ENCODE measurements around the gene NFKB2.

Gene NFKB2

DNA sequence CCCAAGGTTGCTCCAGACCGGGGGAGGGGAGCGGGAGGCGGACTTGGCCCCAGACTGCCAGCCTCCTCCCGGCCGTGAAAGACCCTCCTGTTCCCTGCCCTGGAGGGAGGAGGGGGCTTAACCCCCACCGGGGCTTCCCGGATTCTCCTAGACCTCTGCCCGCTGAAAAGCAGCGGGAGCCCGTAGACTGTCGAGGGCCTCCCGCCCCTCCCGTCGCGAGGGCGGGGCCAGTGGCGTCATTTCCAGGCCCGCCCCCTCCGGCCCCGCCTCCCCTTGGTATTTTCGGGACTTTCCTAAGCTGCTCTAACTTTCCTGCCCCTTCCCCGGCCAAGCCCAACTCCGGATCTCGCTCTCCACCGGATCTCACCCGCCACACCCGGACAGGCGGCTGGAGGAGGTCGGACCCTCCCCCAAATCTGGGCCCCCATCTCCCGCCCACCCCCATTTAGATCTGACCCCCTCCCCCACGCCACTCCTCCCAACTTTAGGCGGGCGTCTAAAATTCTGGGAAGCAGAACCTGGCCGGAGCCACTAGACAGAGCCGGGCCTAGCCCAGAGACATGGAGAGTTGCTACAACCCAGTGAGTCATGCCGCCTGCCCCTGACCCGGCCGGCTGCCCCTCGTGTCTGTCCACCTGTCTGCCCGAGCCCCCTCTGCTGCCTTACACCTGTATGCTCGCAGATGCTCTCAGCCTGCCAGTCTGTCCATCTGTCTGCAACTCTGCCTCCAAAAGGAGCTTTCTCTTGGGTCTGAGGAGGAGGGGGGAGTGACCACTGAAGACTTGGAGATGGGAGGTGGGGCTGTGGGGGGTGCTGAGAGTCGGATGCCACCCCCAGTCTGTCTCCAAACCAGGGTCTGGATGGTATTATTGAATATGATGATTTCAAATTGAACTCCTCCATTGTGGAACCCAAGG lies at the start of gene NFKB2:
NFKB2 (plus strand) TSS at position 306 of the 917 bp plus-strand sequence; CDS start at position 561, 255 bp downstream.
- DNase-seq (ENCODE audit: extremely low read depth in 1 of 2, low read depth in 1 of 2): peak; percentile 77 to 88

- DNase-seq (ENCODE audit: extremely low read depth in 1 of 2, low read depth in 1 of 2): no peak
Measured at GRCh38 chr10:102347236-102347828, 48.2 kb upstream of the NFKB2 start.

GRCh38 chr10:102352066-102352715 lies 43.3 kb upstream of the NFKB2 start:
- peak; percentile 25 to 54 for DNase-seq (ENCODE audit: extremely low read depth in 1 of 2, low read depth in 1 of 2)

GRCh38 chr10:102354451-102354850 lies 41.1 kb upstream of the NFKB2 start:
- no peak for DNase-seq (ENCODE audit: extremely low read depth in 1 of 2, low read depth in 1 of 2)

- no peak for DNase-seq (ENCODE audit: extremely low read depth in 1 of 2, low read depth in 1 of 2)
Measured at GRCh38 chr10:102358712-102359382, 36.7 kb upstream of the NFKB2 start.

- no peak for DNase-seq (ENCODE audit: extremely low read depth in 1 of 2, low read depth in 1 of 2)
Measured at GRCh38 chr10:102367441-102367840, 28.1 kb upstream of the NFKB2 start.

DNA sequence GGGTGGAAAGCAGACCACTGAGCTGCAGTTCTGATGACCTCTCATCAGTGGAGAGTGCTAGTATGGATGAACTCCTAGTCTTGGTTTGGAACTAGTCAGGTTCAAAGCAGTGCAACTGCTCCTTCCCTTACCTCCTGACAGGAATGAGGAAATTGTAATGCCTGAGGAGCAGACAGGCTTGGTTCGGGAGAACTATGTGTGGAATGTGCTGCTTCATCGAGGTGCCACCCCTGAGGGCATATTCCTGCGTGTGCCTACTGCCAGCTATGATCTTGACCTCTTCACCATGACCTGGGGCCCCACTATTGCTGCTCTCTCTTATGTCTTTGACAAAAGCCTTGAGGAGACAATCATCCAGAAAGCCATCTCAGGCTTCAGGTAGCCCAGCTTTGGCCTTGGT lies 27.4 kb upstream of the NFKB2 start:
- no peak for DNase-seq (ENCODE audit: extremely low read depth in 1 of 2, low read depth in 1 of 2)

GRCh38 chr10:102371295-102371694 lies 24.2 kb upstream of the NFKB2 start:
- no peak for DNase-seq (ENCODE audit: extremely low read depth in 1 of 2, low read depth in 1 of 2)

GRCh38 chr10:102375250-102375649 lies 20.3 kb upstream of the NFKB2 start:
- no peak for DNase-seq (ENCODE audit: extremely low read depth in 1 of 2, low read depth in 1 of 2)

- no peak for DNase-seq (ENCODE audit: extremely low read depth in 1 of 2, low read depth in 1 of 2)
Measured at GRCh38 chr10:102375867-102376266, 19.6 kb upstream of the NFKB2 start.

DNA sequence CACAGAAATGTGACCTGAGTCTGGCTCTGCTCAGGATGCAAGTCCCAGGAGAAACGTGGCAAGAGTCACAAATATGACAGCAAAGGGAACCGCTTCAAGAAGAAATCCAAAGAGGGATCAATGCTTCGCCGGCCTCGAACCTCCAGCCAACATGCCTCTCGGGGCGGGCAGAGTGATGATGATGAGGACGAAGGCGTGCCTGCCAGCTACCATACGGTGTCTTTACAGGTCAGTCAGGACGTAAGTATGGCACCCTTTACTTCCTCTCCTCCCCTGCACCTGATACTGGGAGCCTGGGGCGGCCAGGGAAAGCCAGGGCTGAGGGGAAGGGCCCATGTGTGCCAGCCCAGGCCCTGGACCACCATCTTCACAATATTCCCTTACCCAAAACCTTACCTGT lies 18.6 kb upstream of the NFKB2 start:
- no peak for DNase-seq (ENCODE audit: extremely low read depth in 1 of 2, low read depth in 1 of 2)

DNA sequence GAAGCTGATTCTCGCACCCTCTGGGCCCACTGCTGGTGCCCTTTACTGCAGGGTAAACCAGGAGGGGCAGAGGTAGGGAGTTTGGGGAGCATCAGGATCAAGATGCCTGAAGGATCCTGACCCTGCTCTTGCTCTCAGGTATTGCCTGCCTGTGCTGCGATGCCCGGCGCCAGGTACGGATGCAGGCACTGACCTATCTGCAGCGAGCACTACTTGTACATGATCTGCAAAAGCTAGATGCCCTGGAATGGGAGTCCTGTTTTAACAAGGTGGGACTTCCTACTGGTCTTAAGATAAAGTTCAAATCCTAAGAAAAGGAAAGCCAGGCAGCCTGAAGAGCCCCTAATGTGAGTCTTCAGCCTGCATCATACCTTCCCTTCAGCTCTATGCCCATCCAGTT lies 16.1 kb upstream of the NFKB2 start:
- DNase-seq (ENCODE audit: extremely low read depth in 1 of 2, low read depth in 1 of 2): no peak

GRCh38 chr10:102381983-102382382 lies 13.5 kb upstream of the NFKB2 start:
- DNase-seq (ENCODE audit: extremely low read depth in 1 of 2, low read depth in 1 of 2): no peak

- DNase-seq (ENCODE audit: extremely low read depth in 1 of 2, low read depth in 1 of 2): no peak
Measured at GRCh38 chr10:102382871-102383270, 12.6 kb upstream of the NFKB2 start.

DNA sequence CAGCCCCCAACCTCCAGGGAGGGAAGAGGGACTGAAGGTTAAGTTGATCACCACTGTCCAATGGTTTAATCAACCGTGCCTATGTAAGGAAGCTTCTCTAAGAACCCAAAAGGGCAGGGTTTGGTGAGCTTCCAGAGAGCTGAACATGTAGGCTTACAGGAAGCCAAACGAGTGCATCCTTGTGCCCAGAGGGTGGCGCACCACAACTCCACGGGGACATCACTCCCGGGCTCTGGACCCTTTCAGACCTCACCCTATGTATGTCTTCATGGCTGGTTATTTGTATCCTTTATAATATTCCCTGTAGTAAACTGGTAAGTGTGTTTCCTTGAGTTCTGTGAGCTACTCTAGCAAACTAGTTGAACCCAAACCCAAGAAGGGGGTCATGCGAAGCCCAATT lies 11.5 kb upstream of the NFKB2 start:
- no peak for DNase-seq (ENCODE audit: extremely low read depth in 1 of 2, low read depth in 1 of 2)

DNA sequence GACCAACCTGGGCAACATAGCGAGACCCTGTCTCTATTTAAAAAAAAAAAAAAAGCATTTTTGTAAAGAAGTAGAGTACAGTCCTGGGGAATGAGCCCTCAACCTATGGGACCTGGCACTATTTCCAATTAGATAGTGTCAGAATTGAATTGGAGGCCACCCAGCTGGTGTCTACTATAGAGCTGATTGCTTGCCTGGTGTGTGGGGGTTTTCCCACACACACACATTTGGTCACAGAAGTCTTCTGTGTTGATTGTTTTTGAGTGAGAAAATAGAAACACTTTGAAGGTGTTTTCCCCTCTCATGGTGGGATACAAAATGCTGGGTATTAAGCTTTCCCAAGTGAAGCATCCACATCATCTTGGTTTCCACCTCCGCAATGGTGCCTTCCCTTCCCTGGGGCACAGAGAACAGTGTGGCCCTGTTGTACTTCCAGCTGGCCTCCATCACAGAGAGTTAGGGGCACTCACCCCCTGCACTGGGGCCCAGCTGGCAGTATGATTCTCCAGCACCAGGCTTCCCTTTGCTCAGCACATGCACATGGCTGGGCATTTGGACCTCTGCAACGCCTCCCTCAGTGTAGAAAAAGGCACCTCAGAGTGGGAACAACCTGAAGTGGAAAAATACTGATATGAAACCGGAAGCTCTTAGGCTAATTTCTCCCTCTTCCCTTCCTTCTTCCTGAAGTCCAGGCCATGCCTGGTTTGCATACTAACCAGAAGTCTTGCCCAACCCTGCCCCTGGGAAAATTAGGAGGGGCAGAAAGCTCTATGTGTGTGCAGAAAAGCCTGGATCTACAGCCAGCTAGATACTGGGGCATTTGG lies 10.7 kb upstream of the NFKB2 start:
- DNase-seq (ENCODE audit: extremely low read depth in 1 of 2, low read depth in 1 of 2): no peak

- DNase-seq (ENCODE audit: extremely low read depth in 1 of 2, low read depth in 1 of 2): no peak
Measured at GRCh38 chr10:102389894-102390293, 5.6 kb upstream of the NFKB2 start.

DNA sequence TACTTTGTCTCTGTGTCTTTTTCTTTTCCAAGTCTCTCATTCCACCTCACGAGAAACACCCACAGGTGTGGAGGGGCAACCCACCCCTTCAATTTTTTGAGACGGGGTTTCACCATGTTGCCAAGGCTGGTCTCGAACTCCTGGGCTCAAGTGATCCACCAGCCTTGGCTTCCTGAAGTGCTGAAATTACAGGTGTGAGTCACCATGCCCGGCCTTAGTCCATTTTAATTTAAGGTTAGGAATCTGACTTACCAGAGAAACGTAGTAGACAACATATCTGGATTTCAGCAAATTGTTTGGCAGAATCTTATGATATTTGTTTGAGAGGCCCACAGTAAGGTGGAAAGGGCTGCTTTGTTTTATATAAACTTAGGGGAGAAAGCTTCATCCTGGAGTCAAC lies 3.2 kb upstream of the NFKB2 start:
- DNase-seq (ENCODE audit: extremely low read depth in 1 of 2, low read depth in 1 of 2): no peak

DNA sequence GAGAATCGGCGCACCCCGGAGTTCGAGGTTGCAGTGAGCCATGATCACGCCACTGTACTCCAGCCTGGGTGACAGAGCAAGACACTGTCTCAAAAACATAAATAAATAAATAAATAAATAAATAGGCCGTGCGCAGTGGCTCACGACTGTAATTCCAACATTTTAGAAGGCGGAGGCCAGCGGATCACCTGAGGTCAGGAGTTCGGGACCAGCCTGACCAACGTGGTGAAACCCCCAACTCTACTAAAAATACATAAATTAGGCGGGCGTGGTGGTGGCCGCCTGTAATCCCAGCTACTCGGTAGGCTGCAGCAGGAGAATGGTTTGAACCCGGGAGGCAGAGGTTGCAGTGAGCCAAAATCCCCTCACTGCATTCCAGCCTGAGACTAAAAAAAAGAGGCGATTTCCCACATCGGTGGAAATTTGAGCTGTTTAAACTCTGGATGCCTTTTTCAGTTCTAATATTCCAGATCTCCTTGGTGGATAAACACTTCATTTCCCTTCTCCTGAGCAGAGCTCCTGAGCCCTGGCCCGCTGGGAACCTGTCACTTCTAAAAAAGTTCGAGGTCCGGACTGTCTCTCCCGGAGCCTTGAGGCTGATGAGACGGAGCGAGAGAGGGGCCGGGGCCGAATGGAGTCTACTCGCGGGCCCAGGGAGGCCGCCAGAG lies 2.0 kb upstream of the NFKB2 start:
- no peak for DNase-seq (ENCODE audit: extremely low read depth in 1 of 2, low read depth in 1 of 2)
